ENCODE results near the gene PCBP1.
"Not testable (repeated sequence)": the region's sequence is repeated elsewhere in the genome, so short reads cannot be mapped to it uniquely, and the experiment has no call there.

PCBP1 gene

GRCh38 chr2:70050631-70051425, 36.4 kb upstream of the PCBP1 start:
- Histone ChIP-seq H3K9ac (ENCODE audit: low read length) (no peak overlapping the region), H3K9me3 (ENCODE audit: low read length) (no peaks in the 10 kb centered on the region), H3K36me3 (ENCODE audit: insufficient read depth, low read length) (peaks cover 24% of the 10 kb centered on the region), H3K4me3 (ENCODE audit: low read depth in 1 of 2, low read length in 2 of 2) (no peak overlapping the region), H3K27ac (ENCODE audit: low read depth, low read length) (no peak overlapping the region), H3K27me3 (ENCODE audit: control insufficient read depth in 1 of 2, insufficient read depth in 2 of 2, low read length in 2 of 2) (no peaks in the 10 kb centered on the region), H3K4me1 (ENCODE audit: insufficient read depth, low read length) (no peaks in the 10 kb centered on the region)

GRCh38 chr2:70055259-70055658, 32.0 kb upstream of the PCBP1 start:
- not testable (repeated sequence) for H3K27me3 ChIP-seq (ENCODE audit: control insufficient read depth in 1 of 2, insufficient read depth in 2 of 2, low read length in 2 of 2); H3K9me3 ChIP-seq (ENCODE audit: low read length); H3K9ac ChIP-seq (ENCODE audit: low read length); H3K27ac ChIP-seq (ENCODE audit: low read depth, low read length); H3K4me3 ChIP-seq (ENCODE audit: low read depth in 1 of 2, low read length in 2 of 2); H3K4me1 ChIP-seq (ENCODE audit: insufficient read depth, low read length)
- H3K36me3 ChIP-seq (ENCODE audit: insufficient read depth, low read length), result peaks cover 24% of the 10 kb centered on the region

GRCh38 chr2:70061317-70061716, 26.0 kb upstream of the PCBP1 start:
- no peaks in the 10 kb centered on the region for H3K9me3 ChIP-seq (ENCODE audit: low read length)
- no peak overlapping the region for H3K9ac ChIP-seq (ENCODE audit: low read length)
- H3K4me1 ChIP-seq (ENCODE audit: insufficient read depth, low read length), result no peaks in the 10 kb centered on the region
- H3K36me3 ChIP-seq (ENCODE audit: insufficient read depth, low read length), result peaks cover 34% of the 10 kb centered on the region
- H3K27ac ChIP-seq (ENCODE audit: low read depth, low read length), result no peak overlapping the region
- no peaks in the 10 kb centered on the region for H3K27me3 ChIP-seq (ENCODE audit: control insufficient read depth in 1 of 2, insufficient read depth in 2 of 2, low read length in 2 of 2)
- no peak overlapping the region for H3K4me3 ChIP-seq (ENCODE audit: low read depth in 1 of 2, low read length in 2 of 2)

- H3K27me3 ChIP-seq (ENCODE audit: control insufficient read depth in 1 of 2, insufficient read depth in 2 of 2, low read length in 2 of 2), result no peaks in the 10 kb centered on the region
- H3K27ac ChIP-seq (ENCODE audit: low read depth, low read length), result no peak overlapping the region
- H3K9me3 ChIP-seq (ENCODE audit: low read length), result no peaks in the 10 kb centered on the region
- H3K4me3 ChIP-seq (ENCODE audit: low read depth in 1 of 2, low read length in 2 of 2), result no peak overlapping the region
- no peak overlapping the region for H3K9ac ChIP-seq (ENCODE audit: low read length)
- no peaks in the 10 kb centered on the region for H3K4me1 ChIP-seq (ENCODE audit: insufficient read depth, low read length)
- peaks cover 41% of the 10 kb centered on the region for H3K36me3 ChIP-seq (ENCODE audit: insufficient read depth, low read length)
These were observed 25.0 kb upstream of the PCBP1 start for GRCh38 chr2:70062270-70062669.

- Histone ChIP-seq H3K27ac (ENCODE audit: low read depth, low read length) (no peak overlapping the region), H3K9me3 (ENCODE audit: low read length) (no peaks in the 10 kb centered on the region), H3K27me3 (ENCODE audit: control insufficient read depth in 1 of 2, insufficient read depth in 2 of 2, low read length in 2 of 2) (no peaks in the 10 kb centered on the region), H3K4me3 (ENCODE audit: low read depth in 1 of 2, low read length in 2 of 2) (no peak overlapping the region), H3K9ac (ENCODE audit: low read length) (no peak overlapping the region), H3K4me1 (ENCODE audit: insufficient read depth, low read length) (peaks cover 15% of the 10 kb centered on the region), H3K36me3 (ENCODE audit: insufficient read depth, low read length) (peaks cover 24% of the 10 kb centered on the region)
These were observed 19.2 kb upstream of the PCBP1 start for GRCh38 chr2:70068119-70068518.

GRCh38 chr2:70069049-70069448, 18.2 kb upstream of the PCBP1 start:
- H3K27ac ChIP-seq (ENCODE audit: low read depth, low read length), result no peak overlapping the region
- no peak overlapping the region for H3K9ac ChIP-seq (ENCODE audit: low read length)
- peaks cover 15% of the 10 kb centered on the region for H3K4me1 ChIP-seq (ENCODE audit: insufficient read depth, low read length)
- H3K9me3 ChIP-seq (ENCODE audit: low read length), result no peaks in the 10 kb centered on the region
- H3K4me3 ChIP-seq (ENCODE audit: low read depth in 1 of 2, low read length in 2 of 2), result no peak overlapping the region
- H3K36me3 ChIP-seq (ENCODE audit: insufficient read depth, low read length), result peaks cover 15% of the 10 kb centered on the region
- no peaks in the 10 kb centered on the region for H3K27me3 ChIP-seq (ENCODE audit: control insufficient read depth in 1 of 2, insufficient read depth in 2 of 2, low read length in 2 of 2)

- Histone ChIP-seq H3K9ac (ENCODE audit: low read length) (no peak overlapping the region), H3K36me3 (ENCODE audit: insufficient read depth, low read length) (peaks cover 13% of the 10 kb centered on the region), H3K4me3 (ENCODE audit: low read depth in 1 of 2, low read length in 2 of 2) (peak overlapping the region in 1 of 2 donors; percentile 18), H3K27ac (ENCODE audit: low read depth, low read length) (peak overlapping the region; percentile 45), H3K9me3 (ENCODE audit: low read length) (no peaks in the 10 kb centered on the region), H3K4me1 (ENCODE audit: insufficient read depth, low read length) (peaks cover 15% of the 10 kb centered on the region), H3K27me3 (ENCODE audit: control insufficient read depth in 1 of 2, insufficient read depth in 2 of 2, low read length in 2 of 2) (no peaks in the 10 kb centered on the region)
These were observed 16.6 kb upstream of the PCBP1 start for GRCh38 chr2:70070542-70071268.

- Histone ChIP-seq H3K4me1 (ENCODE audit: insufficient read depth, low read length) (peaks cover 15% of the 10 kb centered on the region), H3K9me3 (ENCODE audit: low read length) (no peaks in the 10 kb centered on the region), H3K36me3 (ENCODE audit: insufficient read depth, low read length) (peaks cover 14% of the 10 kb centered on the region), H3K4me3 (ENCODE audit: low read depth in 1 of 2, low read length in 2 of 2) (no peak overlapping the region), H3K9ac (ENCODE audit: low read length) (no peak overlapping the region), H3K27me3 (ENCODE audit: control insufficient read depth in 1 of 2, insufficient read depth in 2 of 2, low read length in 2 of 2) (no peaks in the 10 kb centered on the region), H3K27ac (ENCODE audit: low read depth, low read length) (no peak overlapping the region)
These were observed 13.8 kb upstream of the PCBP1 start for GRCh38 chr2:70073493-70073892.

- Histone ChIP-seq H3K27me3 (ENCODE audit: control insufficient read depth in 1 of 2, insufficient read depth in 2 of 2, low read length in 2 of 2) (no peaks in the 10 kb centered on the region), H3K4me1 (ENCODE audit: insufficient read depth, low read length) (no peaks in the 10 kb centered on the region), H3K9me3 (ENCODE audit: low read length) (no peaks in the 10 kb centered on the region), H3K9ac (ENCODE audit: low read length) (no peak overlapping the region), H3K4me3 (ENCODE audit: low read depth in 1 of 2, low read length in 2 of 2) (no peak overlapping the region), H3K36me3 (ENCODE audit: insufficient read depth, low read length) (peaks cover 37% of the 10 kb centered on the region), H3K27ac (ENCODE audit: low read depth, low read length) (no peak overlapping the region)
These were observed 8.9 kb upstream of the PCBP1 start for GRCh38 chr2:70078384-70078783.

- Histone ChIP-seq H3K27me3 (ENCODE audit: control insufficient read depth in 1 of 2, insufficient read depth in 2 of 2, low read length in 2 of 2) (no peaks in the 10 kb centered on the region), H3K9me3 (ENCODE audit: low read length) (no peaks in the 10 kb centered on the region), H3K4me1 (ENCODE audit: insufficient read depth, low read length) (peaks cover 22% of the 10 kb centered on the region), H3K9ac (ENCODE audit: low read length) (no peak overlapping the region), H3K36me3 (ENCODE audit: insufficient read depth, low read length) (peaks cover 40% of the 10 kb centered on the region), H3K27ac (ENCODE audit: low read depth, low read length) (no peak overlapping the region), H3K4me3 (ENCODE audit: low read depth in 1 of 2, low read length in 2 of 2) (no peak overlapping the region)
These were observed 6.6 kb upstream of the PCBP1 start for GRCh38 chr2:70080610-70081200.

- Histone ChIP-seq H3K36me3 (ENCODE audit: insufficient read depth, low read length) (peaks cover 36% of the 10 kb centered on the region), H3K4me1 (ENCODE audit: insufficient read depth, low read length) (peaks cover 26% of the 10 kb centered on the region), H3K4me3 (ENCODE audit: low read depth in 1 of 2, low read length in 2 of 2) (no peak overlapping the region), H3K9me3 (ENCODE audit: low read length) (no peaks in the 10 kb centered on the region), H3K9ac (ENCODE audit: low read length) (no peak overlapping the region), H3K27ac (ENCODE audit: low read depth, low read length) (no peak overlapping the region), H3K27me3 (ENCODE audit: control insufficient read depth in 1 of 2, insufficient read depth in 2 of 2, low read length in 2 of 2) (no peaks in the 10 kb centered on the region)
These were observed 6.1 kb upstream of the PCBP1 start for GRCh38 chr2:70081221-70081620.
